ENCODE results near the gene UQCRQ.
"Not testable (repeated sequence)": the region's sequence is repeated elsewhere in the genome, so short reads cannot be mapped to it uniquely, and the experiment has no call there.

UQCRQ gene

DNA sequence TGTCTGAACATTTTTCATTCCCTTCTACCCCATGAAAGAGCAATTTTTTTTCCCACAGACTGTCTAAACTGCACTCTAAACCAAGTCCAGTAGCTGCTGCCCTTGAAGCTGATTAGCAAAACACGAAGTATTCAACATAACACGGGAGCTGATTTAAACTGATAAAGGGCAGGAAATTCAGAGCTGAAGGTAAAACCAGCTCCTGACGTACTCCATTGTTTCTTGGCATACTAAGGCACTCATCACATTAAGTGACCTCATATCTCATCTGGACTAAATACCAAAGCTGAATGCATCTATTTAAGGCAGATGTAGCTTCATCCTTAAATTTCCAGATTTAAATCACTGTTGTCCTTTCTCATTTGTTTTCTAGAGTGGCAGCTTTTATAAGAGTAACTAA, 12.1 kb upstream of the UQCRQ start:
- TF ChIP-seq, protein P1, sequence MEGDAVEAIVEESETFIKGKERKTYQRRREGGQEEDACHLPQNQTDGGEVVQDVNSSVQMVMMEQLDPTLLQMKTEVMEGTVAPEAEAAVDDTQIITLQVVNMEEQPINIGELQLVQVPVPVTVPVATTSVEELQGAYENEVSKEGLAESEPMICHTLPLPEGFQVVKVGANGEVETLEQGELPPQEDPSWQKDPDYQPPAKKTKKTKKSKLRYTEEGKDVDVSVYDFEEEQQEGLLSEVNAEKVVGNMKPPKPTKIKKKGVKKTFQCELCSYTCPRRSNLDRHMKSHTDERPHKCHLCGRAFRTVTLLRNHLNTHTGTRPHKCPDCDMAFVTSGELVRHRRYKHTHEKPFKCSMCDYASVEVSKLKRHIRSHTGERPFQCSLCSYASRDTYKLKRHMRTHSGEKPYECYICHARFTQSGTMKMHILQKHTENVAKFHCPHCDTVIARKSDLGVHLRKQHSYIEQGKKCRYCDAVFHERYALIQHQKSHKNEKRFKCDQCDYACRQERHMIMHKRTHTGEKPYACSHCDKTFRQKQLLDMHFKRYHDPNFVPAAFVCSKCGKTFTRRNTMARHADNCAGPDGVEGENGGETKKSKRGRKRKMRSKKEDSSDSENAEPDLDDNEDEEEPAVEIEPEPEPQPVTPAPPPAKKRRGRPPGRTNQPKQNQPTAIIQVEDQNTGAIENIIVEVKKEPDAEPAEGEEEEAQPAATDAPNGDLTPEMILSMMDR (conservative IDR thresholded peaks at IDR 0.05; ENCODE audit: low read depth, low read length): no peak
- DNase-seq (ENCODE audit: low read depth): no peak

DNA sequence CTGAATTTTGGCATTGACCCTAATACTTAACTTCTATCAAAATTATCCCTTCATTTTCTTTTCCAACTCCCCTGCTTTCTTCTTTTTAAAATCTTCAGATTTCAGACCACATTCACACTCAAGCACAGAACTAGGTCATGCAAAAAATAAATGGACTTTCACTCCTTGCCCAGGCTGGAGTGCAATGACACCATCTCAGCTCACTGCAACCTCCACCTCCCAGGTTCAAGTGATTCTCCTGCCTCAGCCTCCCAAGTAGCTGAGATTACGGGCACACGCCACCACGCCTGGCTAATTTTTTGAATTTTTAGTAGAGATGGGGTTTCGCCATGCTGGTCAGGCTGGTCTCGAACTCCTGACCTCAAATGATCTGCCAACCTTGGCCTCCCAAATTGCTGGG, 11.4 kb upstream of the UQCRQ start:
- not testable (repeated sequence) for DNase-seq (ENCODE audit: low read depth); H3K4me3 ChIP-seq (ENCODE audit: low read length)

More for the DNA sequence above, 12.1 kb upstream of the UQCRQ start:
- H3K4me3 ChIP-seq (ENCODE audit: low read length): no peak overlapping the region

DNA sequence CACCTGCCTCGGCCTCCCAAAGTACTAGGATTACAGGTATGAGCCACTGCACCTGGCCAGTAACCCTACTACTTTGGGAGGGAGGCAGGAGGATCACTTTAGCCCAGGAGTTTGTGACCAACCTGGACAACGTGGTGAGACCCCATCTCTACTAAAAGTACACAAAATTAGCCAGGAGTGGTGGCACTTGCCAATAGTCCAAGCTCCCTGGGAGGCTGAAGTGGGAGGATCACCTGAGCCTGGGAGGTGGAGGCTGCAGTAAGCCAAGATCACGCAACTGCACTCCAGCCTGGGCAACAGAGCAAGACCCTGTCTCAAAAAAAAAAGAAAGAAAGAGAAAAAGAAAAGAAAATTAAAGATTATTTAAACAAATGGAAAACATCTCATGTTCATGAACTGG, 10.4 kb upstream of the UQCRQ start:
- no peak for DNase-seq (ENCODE audit: low read depth)
- H3K4me3 ChIP-seq (ENCODE audit: low read length): no peak overlapping the region
- TF ChIP-seq, protein P1 (conservative IDR thresholded peaks at IDR 0.05; ENCODE audit: low read depth, low read length): no peak

DNA sequence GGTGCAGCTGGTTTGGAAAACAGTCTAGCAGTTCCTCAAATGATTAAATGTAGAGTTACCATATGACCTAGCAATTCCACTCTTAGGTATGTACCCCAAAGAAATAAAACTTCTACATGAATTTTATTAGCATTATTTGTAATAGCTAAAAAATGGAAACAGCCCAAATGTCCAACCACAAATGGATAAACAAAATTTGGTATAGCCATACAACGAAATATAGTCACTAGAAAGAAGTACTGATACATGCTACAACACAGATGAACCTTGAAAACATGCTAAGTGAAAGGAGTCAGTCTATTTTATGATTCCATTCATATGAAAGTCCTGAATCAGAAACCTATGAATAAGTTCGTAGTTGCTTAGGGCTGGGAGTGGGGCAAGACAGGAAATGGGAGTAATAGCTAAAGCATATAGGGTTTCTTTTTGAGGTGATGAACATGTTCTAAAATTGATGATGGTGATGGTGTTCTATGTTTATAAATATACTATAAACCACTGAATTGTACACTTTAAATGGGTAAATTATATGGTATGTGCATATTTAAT, 6.5 kb upstream of the UQCRQ start:
- TF ChIP-seq, protein P1 (conservative IDR thresholded peaks at IDR 0.05; ENCODE audit: low read depth, low read length): no peak
- DNase-seq (ENCODE audit: low read depth): no peak
- no peak overlapping the region for H3K4me3 ChIP-seq (ENCODE audit: low read length)

DNA sequence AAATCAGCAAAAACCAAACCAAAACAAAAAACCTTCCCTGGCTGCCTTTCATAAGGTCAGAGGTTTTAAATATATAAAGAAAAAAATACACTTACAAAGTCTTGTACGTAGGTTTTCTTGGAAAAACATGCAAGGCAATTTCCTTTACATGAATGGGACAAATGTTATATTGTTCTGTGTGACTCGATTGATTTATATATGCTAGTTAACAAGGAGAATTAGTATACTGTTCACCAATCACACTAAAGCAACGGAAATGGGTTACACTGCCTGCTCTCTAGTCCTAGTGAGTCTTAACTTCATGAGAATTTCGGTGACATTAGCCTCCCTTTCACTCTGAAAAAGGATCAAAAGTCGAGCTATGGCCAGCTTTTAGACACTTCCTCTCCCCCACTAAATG, 5.7 kb upstream of the UQCRQ start:
- H3K4me3 ChIP-seq (ENCODE audit: low read length): no peak overlapping the region

DNA sequence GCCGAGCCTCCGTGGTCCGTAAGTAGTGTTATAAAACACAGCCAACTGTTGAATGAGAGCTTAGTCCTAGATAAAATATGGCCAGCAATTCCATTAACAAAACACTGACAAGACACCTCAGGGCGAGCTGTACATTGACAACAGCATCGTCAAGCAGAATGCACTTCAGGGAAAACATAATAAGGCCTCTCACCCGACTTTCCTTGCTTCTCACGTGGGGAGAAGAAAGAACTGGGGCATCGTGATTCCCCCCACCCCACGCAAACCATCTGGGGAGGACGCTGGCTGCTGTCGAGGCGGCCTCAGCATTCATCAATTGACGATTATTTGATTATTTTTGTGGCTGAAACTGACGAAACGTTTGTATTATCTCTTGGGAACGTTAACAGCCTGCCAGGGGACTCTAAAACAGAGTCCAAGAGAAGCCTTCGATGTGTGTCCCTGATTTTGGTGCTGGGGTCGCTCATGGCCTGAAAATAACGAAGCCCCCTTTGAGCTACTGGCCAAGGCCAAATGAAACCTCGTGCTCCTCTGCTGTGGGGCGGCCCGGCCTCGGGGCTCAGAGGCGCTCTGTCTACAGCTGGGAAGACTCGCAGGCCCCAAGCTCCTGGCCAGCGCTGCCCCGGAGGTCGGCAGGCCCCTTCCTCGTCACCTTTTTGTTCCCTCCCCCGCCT, 637 bp upstream of the UQCRQ start:
- DNase-seq (ENCODE audit: low read depth): no peak
- peak overlapping the region; percentile 95 for H3K4me3 ChIP-seq (ENCODE audit: low read length)
- TF ChIP-seq, protein P1 (conservative IDR thresholded peaks at IDR 0.05; ENCODE audit: low read depth, low read length): no peak

More for the DNA sequence above, 5.7 kb upstream of the UQCRQ start:
- DNase-seq (ENCODE audit: low read depth): no peak
- TF ChIP-seq, protein P1 (conservative IDR thresholded peaks at IDR 0.05; ENCODE audit: low read depth, low read length): no peak

DNA sequence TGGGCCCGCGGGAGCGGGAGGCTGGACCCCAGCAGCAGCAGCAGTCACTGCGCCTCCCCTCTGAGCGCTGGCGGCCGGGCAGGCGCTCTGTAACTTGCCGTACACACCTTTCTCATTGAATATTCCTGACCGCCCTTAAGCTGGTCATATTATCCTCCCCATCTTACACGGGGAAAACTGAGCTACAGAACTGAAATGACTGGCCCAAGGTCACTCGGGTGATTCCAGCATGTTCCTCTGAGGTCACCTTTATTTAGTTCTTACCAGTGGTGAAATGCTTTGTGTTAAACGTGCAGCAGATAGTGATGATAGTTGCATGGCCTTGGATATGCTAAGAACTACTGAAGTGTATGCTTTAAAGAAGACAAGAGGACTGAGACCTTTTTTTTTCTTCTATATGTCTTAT, 607 bp downstream of the UQCRQ start:
- DNase-seq (ENCODE audit: low read depth): no peak
- TF ChIP-seq, protein P1 (conservative IDR thresholded peaks at IDR 0.05; ENCODE audit: low read depth, low read length): peak; percentile 5
- H3K4me3 ChIP-seq (ENCODE audit: low read length): peak overlapping the region; percentile 95
